ENCODE results near the gene TRIM24.

DNA sequence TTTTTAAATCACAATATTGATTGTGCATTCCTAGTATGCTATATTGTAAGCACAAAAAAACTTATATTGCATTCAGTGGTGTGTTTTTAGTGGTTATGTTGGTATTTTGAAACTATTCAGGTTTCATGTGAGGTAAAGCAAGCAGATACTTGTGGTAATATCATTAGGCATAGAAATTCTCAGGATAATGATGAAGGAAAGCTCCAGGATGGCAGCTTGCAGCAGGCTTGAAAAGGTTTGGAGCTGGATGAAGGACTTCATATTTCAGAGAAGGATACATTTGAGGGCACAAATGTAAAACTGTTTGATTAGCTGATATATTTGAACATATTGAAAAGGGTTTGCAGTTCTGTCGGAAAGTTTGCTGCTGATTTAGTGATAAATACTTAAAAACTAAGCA lies 17.5 kb downstream of the TRIM24 start:
- TF ChIP-seq, protein P1, sequence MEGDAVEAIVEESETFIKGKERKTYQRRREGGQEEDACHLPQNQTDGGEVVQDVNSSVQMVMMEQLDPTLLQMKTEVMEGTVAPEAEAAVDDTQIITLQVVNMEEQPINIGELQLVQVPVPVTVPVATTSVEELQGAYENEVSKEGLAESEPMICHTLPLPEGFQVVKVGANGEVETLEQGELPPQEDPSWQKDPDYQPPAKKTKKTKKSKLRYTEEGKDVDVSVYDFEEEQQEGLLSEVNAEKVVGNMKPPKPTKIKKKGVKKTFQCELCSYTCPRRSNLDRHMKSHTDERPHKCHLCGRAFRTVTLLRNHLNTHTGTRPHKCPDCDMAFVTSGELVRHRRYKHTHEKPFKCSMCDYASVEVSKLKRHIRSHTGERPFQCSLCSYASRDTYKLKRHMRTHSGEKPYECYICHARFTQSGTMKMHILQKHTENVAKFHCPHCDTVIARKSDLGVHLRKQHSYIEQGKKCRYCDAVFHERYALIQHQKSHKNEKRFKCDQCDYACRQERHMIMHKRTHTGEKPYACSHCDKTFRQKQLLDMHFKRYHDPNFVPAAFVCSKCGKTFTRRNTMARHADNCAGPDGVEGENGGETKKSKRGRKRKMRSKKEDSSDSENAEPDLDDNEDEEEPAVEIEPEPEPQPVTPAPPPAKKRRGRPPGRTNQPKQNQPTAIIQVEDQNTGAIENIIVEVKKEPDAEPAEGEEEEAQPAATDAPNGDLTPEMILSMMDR (IDR thresholded peaks at IDR 0.05; ENCODE audit: poor library complexity) = no peak
- no peak for TF ChIP-seq EZH2 (IDR thresholded peaks at IDR 0.05; ENCODE audit: borderline replicate concordance)

All from hepatocyte (in vitro differentiated cells).